ENCODE data around the gene IFRD1.
"Not testable (repeated sequence)": the region's sequence is repeated elsewhere in the genome, so short reads cannot be mapped to it uniquely, and the experiment has no call there.

IFRD1 gene

GRCh38 chr7:112449353-112449752 is 907 bp upstream of the IFRD1 start:
- DNase-seq (ENCODE audit: low read depth): peak; percentile 92
- no peak for TF ChIP-seq CTCF (IDR thresholded peaks at IDR 0.05; ENCODE audit: insufficient read depth, low read depth, low read length, missing control alignments)

GRCh38 chr7:112450807-112451761 is 824 bp downstream of the IFRD1 start:
- peak overlapping the region; percentile 94 for H3K4me3 ChIP-seq (ENCODE audit: low read length)
- peak; percentile 97 for DNase-seq (ENCODE audit: low read depth)
- TF ChIP-seq CTCF (IDR thresholded peaks at IDR 0.05; ENCODE audit: insufficient read depth, low read depth, low read length, missing control alignments): no peak

More at GRCh38 chr7:112449353-112449752, 907 bp upstream of the IFRD1 start:
- H3K4me3 ChIP-seq (ENCODE audit: low read length): peak overlapping the region; percentile 94

GRCh38 chr7:112452102-112452888 is 2.0 kb downstream of the IFRD1 start:
- peak; percentile 44 for TF ChIP-seq CTCF (IDR thresholded peaks at IDR 0.05; ENCODE audit: insufficient read depth, low read depth, low read length, missing control alignments)
- peak overlapping the region; percentile 94 for H3K4me3 ChIP-seq (ENCODE audit: low read length)
- peak; percentile 45 for DNase-seq (ENCODE audit: low read depth)

- peak overlapping the region; percentile 1 for H3K4me3 ChIP-seq (ENCODE audit: low read length)
- DNase-seq (ENCODE audit: low read depth): peak; percentile 67
- TF ChIP-seq CTCF (IDR thresholded peaks at IDR 0.05; ENCODE audit: insufficient read depth, low read depth, low read length, missing control alignments): no peak
Observed at GRCh38 chr7:112453505-112454171, 3.4 kb downstream of the IFRD1 start.

GRCh38 chr7:112454191-112454590 is 3.9 kb downstream of the IFRD1 start:
- not testable (repeated sequence) for DNase-seq (ENCODE audit: low read depth); H3K4me3 ChIP-seq (ENCODE audit: low read length)

- TF ChIP-seq CTCF (IDR thresholded peaks at IDR 0.05; ENCODE audit: insufficient read depth, low read depth, low read length, missing control alignments): no peak
- no peak overlapping the region for H3K4me3 ChIP-seq (ENCODE audit: low read length)
- DNase-seq (ENCODE audit: low read depth): no peak
Observed at GRCh38 chr7:112459645-112460044, 9.4 kb downstream of the IFRD1 start.

GRCh38 chr7:112462236-112462635 is 12.0 kb downstream of the IFRD1 start:
- H3K4me3 ChIP-seq (ENCODE audit: low read length): no peak overlapping the region
- TF ChIP-seq CTCF (IDR thresholded peaks at IDR 0.05; ENCODE audit: insufficient read depth, low read depth, low read length, missing control alignments): no peak
- DNase-seq (ENCODE audit: low read depth): peak; percentile 97
